GM12891 (cell line): ENCODE results near the gene DISP3.

ENCODE experiments used
- DNase-seq: peaks from one replicate; pipeline ENCODE4 v3.0.0; 2011; ENCODE audit warnings: low spot score; ENCODE audit not compliant: insufficient read length
- FAIRE-seq: peaks from 2 replicates; lab custom pipeline; 2011; peaks lifted over from hg19 to GRCh38; lab: Jason Lieb, UNC
- PAX5 ChIP-seq: IDR thresholded peaks from 2 replicates; pipeline ENCODE4 v1.6.1; 2011; ENCODE audit warnings: low read length, moderate library complexity, mild to moderate bottlenecking; ENCODE audit not compliant: insufficient read depth, severe bottlenecking
- POLR2A ChIP-seq: IDR thresholded peaks from 2 replicates; pipeline ENCODE4 v1.6.1; 2011; ENCODE audit warnings: low read depth, low read length, control low read depth
- POLR2AphosphoS5 ChIP-seq: IDR thresholded peaks from 2 replicates; pipeline ENCODE4 v1.6.1; 2011; ENCODE audit warnings: low read depth, low read length, control low read depth
- POU2F2 ChIP-seq: IDR thresholded peaks from 2 replicates; pipeline ENCODE4 v1.6.1; 2011; ENCODE audit warnings: low read depth, mild to moderate bottlenecking, control low read depth, low read length, moderate library complexity
- SPI1 ChIP-seq: IDR thresholded peaks from 2 replicates; pipeline ENCODE4 v1.6.1; 2011; ENCODE audit warnings: low read depth, low read length, control low read depth
- TAF1 ChIP-seq: IDR thresholded peaks from 2 replicates; pipeline ENCODE4 v1.6.1; 2011; ENCODE audit warnings: low read depth, low read length, control low read depth

The DISP3 gene

DNA sequence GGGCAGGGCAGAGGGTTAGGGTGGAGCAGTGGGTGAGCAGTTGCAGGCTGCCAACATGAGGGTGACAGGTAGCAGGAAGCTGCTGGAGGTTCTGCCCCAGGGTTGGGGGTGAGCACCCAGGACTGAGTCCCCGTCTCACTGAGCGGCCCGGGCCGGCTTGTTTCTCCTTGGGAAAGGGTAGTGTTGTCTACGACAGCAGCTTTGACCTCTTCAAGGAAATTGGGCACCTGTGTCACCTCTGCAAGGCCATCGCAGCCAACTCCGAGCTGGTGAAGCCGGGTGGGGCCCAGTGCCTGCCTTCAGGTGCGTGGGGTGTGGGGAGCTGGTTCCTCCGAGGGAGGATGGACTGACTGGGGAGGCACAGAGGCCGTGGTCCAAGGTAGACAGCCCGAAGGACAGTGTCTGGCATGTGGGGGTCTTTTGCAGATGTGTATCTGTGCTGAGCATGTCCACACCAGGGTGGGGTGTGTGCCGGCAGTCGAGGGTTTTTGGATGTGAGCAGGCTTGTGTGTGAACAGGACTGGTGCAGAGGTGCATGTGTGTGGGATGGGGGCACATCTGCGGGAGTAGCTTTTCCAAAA, 51.9 kb downstream of the DISP3 start:
- DNase-seq (no peak), FAIRE-seq (no peak)
- TF ChIP-seq PAX5 (no peak), POU2F2 (no peak), POLR2A (no peak), TAF1 (no peak), SPI1 (no peak), POLR2AphosphoS5 (no peak)

DNA sequence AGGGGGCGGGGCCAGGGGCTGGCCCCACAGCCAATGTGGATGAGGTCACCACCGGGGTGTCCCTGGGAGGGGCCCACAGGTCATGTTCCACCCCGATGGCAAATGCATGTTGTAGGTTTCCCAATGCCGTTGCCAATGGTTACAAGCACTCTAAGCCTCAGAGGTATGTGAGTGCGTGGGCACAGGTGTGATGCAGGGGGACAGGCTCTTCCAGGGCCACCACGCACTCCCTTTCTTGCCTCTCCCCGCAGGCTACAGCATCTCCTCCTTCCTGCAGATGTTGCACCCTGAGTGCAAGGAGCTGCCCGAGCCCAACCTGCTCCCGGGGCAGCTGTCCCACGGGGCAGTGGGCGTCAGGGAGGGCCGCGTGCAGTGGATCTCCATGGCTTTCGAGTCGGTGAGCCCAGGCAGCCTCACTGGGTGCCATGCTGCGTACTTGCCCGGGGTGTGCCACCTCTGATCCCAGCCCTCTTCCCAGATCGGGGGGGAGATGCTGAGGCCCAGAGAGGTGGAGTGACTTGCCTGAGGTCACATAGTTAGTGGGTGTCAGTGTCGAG, 52.4 kb downstream of the DISP3 start:
- FAIRE-seq: no peak
- DNase-seq: no peak
- TF ChIP-seq POLR2A (no peak), POLR2AphosphoS5 (no peak), TAF1 (no peak), POU2F2 (no peak), SPI1 (no peak), PAX5 (no peak)

DNA sequence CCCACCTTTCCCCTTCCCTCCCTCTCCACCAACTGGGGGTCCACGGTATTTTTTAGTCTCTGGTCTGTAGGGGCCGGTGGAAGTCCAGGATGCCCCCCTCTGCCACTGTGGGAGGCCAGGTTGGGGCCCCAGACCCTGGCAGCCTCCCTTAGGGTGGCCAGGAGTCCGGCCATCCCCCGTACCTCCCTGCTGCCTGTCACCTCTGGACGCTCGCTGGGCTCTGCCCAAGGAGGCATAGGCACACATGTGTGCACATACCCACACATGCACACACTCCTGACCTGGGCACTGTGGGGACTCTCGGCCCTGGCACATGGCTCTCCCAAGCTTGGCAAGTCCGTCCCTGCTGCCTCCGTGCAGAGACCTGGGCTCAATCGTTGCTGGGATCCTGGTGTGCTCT, 53.0 kb downstream of the DISP3 start:
- TF ChIP-seq POLR2AphosphoS5 (no peak), POLR2A (no peak), POU2F2 (no peak), PAX5 (no peak)
- DNase-seq: no peak
- FAIRE-seq: no peak

DNA sequence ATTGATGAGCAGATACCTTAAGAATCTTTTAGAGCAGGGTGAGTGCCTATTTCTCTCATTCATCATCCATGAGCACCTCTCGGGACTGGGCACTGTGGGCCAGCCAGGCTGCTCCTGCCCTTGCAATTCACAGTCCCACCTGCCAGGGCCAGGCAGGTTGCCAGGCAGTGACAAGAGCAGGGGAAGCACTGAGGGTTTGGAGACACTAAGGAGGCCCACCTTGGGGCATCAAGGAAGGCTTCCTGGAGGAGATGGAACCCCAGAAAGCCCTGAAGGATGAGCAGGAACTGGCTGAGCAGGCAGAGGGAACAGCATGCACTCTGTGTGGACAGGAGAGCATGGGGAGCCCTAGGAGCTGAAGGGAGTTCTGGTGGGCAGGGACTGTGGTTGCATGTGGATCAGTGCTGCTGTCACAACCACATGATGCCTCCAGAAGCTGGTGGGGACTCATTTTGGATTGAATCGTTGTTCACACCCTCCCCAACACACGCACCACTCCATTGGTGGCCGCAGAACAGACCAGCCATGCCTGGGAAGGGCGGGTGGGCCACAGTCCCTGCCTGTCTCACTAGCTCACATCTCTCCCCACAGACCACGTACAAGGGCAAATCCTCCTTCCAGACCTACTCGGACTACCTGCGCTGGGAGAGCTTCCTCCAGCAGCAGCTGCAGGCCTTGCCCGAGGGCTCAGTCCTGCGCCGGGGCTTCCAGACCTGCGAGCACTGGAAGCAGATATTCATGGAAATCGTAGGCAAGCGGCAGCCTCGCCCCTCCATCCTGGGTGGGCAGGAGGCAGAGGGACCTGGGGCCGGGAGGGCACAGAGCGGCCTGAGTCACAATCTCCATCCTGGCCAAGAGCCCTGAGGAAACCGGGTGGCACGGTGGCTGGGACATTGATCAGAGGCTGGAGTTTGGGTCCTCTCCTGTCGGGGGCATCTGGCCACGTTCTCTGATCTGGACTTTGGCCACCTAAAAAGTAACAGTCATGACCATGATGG, 55.1 kb downstream of the DISP3 start:
- FAIRE-seq (no peak), DNase-seq (no peak)
- TF ChIP-seq TAF1: no peak
- TF ChIP-seq POLR2A: no peak
- no peak for TF ChIP-seq POU2F2
- no peak for TF ChIP-seq POLR2AphosphoS5
- TF ChIP-seq PAX5: no peak

DNA sequence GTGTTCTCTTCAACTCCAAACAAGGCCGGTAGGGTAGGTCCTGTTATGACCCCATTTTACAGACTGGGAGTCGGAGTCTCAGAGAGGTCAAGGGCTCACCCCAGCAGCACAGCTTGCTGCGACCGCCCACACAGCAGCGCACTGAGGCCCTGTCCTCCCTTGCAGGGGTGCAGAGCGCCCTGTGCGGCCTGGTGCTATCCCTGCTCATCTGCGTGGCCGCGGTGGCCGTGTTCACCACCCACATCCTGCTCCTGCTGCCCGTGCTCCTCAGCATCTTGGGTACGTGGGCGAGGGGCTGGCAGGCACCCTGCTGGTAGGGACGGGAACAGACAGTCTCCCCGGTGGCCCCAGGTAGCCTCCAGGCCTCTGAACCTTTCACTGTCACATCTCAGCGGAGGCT, 55.9 kb downstream of the DISP3 start:
- TF ChIP-seq SPI1 (no peak), PAX5 (no peak), POU2F2 (no peak), TAF1 (no peak), POLR2A (no peak), POLR2AphosphoS5 (no peak)
- DNase-seq (no peak), FAIRE-seq (no peak)

DNA sequence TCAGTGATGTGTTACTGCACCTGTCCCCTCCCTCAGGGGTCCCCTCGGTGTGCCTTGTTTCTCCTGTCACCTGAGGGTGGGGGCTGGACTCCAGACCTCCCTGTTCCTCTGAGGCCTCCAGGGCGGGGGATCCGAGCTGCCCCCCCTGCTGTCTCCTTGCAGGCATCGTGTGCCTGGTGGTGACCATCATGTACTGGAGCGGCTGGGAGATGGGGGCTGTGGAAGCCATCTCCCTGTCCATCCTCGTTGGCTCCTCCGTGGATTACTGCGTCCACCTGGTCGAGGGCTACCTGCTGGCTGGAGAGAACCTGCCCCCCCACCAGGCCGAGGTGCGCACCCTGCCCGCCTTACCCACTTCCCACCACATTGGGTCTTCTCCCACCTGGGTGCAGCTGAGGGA, 56.4 kb downstream of the DISP3 start:
- DNase-seq (no peak), FAIRE-seq (no peak)
- TF ChIP-seq TAF1 (no peak), POLR2A (no peak), PAX5 (no peak), POU2F2 (no peak), SPI1 (no peak), POLR2AphosphoS5 (no peak)

DNA sequence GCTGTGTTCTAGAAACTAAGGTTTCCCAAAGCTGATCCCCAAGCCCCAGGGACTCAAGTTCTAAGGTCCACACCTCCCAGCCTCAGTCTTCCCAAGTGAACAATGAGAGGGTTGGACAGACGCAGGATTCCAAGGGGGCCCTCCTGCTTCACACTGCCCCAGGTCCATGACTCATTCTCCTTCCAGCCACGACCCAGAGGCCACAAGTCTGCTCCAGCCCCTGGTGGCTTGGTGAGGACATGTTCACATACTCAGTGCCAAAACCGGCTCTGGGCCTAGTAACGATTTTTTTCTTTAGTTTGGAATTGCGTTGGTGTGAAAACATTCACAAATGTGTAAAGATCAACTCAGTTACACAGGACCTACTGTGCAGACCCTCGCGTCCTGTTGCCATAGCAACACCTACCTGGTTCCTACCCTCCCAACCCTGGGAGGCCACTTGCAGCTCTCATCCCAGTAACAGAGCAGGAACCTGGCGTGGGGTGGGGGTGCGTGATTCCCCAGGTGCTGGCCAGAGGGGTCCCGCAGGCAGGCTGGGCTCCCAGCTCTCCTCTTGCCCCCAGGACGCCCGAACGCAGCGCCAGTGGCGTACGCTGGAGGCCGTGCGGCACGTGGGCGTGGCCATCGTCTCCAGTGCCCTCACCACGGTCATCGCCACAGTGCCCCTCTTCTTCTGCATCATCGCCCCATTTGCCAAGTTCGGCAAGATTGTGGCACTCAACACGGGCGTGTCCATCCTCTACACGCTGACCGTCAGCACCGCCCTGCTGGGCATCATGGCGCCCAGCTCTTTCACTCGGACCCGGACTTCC, 57.0 kb downstream of the DISP3 start:
- no peak for DNase-seq
- no peak for FAIRE-seq
- no peak for TF ChIP-seq TAF1
- no peak for TF ChIP-seq SPI1
- no peak for TF ChIP-seq PAX5
- TF ChIP-seq POLR2AphosphoS5: no peak
- TF ChIP-seq POU2F2: no peak

DNA sequence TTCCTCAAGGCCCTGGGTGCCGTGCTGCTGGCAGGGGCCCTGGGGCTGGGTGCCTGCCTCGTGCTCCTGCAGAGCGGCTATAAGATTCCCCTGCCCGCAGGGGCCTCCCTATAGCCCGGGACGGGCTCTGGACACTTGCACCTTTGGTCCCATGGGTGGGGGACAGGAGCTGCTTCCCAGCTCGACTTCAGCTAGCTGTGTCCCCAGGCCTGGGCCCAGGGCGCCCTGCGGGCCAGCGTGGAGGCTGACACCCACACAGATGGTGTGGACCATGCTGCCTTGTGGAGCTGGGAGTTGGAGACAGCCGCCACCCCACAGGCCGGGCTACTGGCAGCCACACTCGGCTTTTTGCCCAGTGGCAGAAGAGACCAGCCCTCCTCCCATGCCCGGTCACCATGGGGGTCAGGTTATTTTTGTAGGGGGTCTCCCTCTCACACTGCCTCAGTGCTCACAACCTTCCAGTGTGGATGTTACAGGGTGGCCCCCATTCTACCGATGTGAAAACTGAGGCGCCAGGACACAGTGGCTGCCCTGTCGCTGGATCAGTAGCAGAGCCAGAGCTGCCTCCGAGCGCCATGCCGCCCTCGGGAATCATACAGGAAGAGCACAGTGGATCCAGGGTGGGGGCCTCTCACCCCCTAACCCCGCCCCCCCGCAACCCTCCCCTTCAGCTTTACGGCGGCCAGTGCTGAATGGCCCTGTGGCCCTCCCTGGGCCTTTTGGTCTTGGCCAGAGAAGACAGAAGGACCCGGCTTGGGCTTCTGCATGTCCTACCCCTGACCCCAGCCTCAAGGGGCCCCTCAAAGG, 57.8 kb downstream of the DISP3 start:
- TF ChIP-seq PAX5: no peak
- no peak for TF ChIP-seq POLR2A
- no peak for TF ChIP-seq POLR2AphosphoS5
- no peak for DNase-seq
- FAIRE-seq: no peak

DNA sequence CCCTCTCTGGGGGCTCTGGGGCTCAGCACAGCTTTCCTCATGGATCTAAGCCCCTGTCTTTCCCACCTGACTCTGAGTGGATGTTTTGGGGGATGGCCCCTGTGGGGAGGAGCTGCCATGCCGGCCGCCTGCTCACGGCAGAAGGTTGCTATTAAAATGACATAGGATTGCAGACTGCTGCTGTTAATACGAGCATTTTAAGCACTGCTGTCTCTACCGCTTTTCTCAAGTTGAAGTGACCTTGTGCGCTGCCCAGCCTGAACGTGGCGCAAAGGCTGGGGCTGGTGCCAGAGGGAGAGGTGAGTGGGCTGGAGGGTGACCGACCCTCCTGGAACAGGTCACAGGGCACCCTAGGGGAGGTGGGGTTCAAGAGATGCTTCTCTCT, 58.4 kb downstream of the DISP3 start:
- DNase-seq (no peak), FAIRE-seq (no peak)
- no peak for TF ChIP-seq SPI1
- no peak for TF ChIP-seq POLR2A
